OCI-LY7 (cell line): Measurements from ENCODE around the gene CPNE5. TPM values are rescaled to one million over a fixed set of nuclear protein-coding genes. Genes with fewer than 3 reads are reported as not detected.

Experiments used
- BruUV-seq: library from RNA; stranded (reverse); fragments of 400-500 nt; replicated peaks from 2 replicates; lab custom pipeline; 2021; lab: Mats Ljungman, UMichigan
- CTCF ChIA-PET: fragments of 300-600 bp; sonication (Branson Sonifier 250); formaldehyde crosslinking; loops from one replicate; lab custom pipeline; 2022; ENCODE audit warnings: antibody characterized with exemption; ENCODE audit not compliant: unreplicated experiment; lab: Charles Lee
- POLR2A ChIA-PET: fragments of 300-600 bp; sonication (Branson Sonifier 250); formaldehyde crosslinking; loops from one replicate; lab custom pipeline; 2022; ENCODE audit warnings: antibody characterized with exemption; lab: Charles Lee
- DNase-seq: peaks from one replicate; pipeline ENCODE4 v3.0.0-alpha.2; 2015; ENCODE audit warnings: low spot score
- H2AFZ ChIP-seq: fragments of 200-600 bp; sonication (generic), shearing (Covaris generic); 2 replicates; pipeline ENCODE4 v1.6.1; 2014; ENCODE audit warnings: mild to moderate bottlenecking, antibody characterized with exemption, low read length, moderate library complexity
- H3K27ac ChIP-seq: fragments of 200-600 bp; sonication (generic); 2 replicates; pipeline ENCODE4 v1.5.1; 2014; ENCODE audit warnings: mixed run types, low read depth, mild to moderate bottlenecking, moderate library complexity, low read length, inconsistent platforms; ENCODE audit not compliant: poor library complexity, severe bottlenecking
- H3K36me3 ChIP-seq: fragments of 200-600 bp; sonication (generic); 2 replicates; pipeline ENCODE4 v1.6.1; 2014; ENCODE audit warnings: mild to moderate bottlenecking, antibody characterized with exemption, low read length, moderate library complexity, mixed read lengths; ENCODE audit not compliant: insufficient read depth
- H3K4me1 ChIP-seq: fragments of 200-600 bp; sonication (generic); 2 replicates; pipeline ENCODE4 v1.5.1; 2014; ENCODE audit warnings: mild to moderate bottlenecking, low read length; ENCODE audit not compliant: insufficient read depth, poor library complexity, severe bottlenecking
- H3K4me2 ChIP-seq: fragments of 200-600 bp; sonication (generic); 2 replicates; pipeline ENCODE4 v1.6.1; 2014; ENCODE audit warnings: mild to moderate bottlenecking, low read length
- H3K4me3 ChIP-seq: fragments of 200-600 bp; sonication (generic); 2 replicates; pipeline ENCODE4 v1.5.1; 2014; ENCODE audit warnings: mild to moderate bottlenecking, low read depth, low read length; ENCODE audit not compliant: poor library complexity, severe bottlenecking
- H3K79me2 ChIP-seq: fragments of 200-600 bp; sonication (generic); 2 replicates; pipeline ENCODE4 v1.6.1; 2016; ENCODE audit warnings: low read depth, mild to moderate bottlenecking, low read length, moderate library complexity, mixed read lengths; ENCODE audit not compliant: insufficient read depth
- H3K9me2 ChIP-seq: fragments of 200-600 bp; sonication (generic); 2 replicates; pipeline ENCODE4 v1.6.1; 2016; ENCODE audit warnings: mild to moderate bottlenecking, low read length, mixed read lengths; ENCODE audit not compliant: insufficient read depth
- H3K9me3 ChIP-seq: fragments of 200-600 bp; sonication (generic); 2 replicates; pipeline ENCODE4 v1.6.1; 2014; ENCODE audit warnings: mild to moderate bottlenecking, mixed run types, low read length, mixed read lengths
- H4K20me1 ChIP-seq: fragments of 200-600 bp; sonication (generic); 2 replicates; pipeline ENCODE4 v1.6.1; 2014; ENCODE audit warnings: mild to moderate bottlenecking, antibody characterized with exemption, low read length, moderate library complexity, mixed read lengths; ENCODE audit not compliant: insufficient read depth
- CTCF ChIP-seq: fragments of 200-600 bp; sonication (generic); conservative IDR thresholded peaks from 2 replicates; pipeline ENCODE4 v1.5.1; 2014; ENCODE audit warnings: mild to moderate bottlenecking, antibody characterized with exemption, low read length, moderate library complexity, mixed read lengths
- EZH2phosphoT487 ChIP-seq: fragments of 200-600 bp; sonication (generic); IDR thresholded peaks from 2 replicates; pipeline ENCODE4 v1.6.1; 2018; ENCODE audit warnings: low read depth, borderline replicate concordance, mild to moderate bottlenecking, mixed run types, antibody characterized with exemption, low read length, moderate library complexity, mixed read lengths
- intact Hi-C: fragments of 100-400 bp; cut with micrococcal nuclease; formaldehyde crosslinking; loops from one replicate; pipeline ENCODE4 v1.10.0; 2022; ENCODE audit not compliant: unreplicated experiment
- total RNA-seq, 2 experiments: library from RNA; depleted of rRNA in 1 of 2; stranded (reverse); fragments of >200 nt in 1 of 2; shearing (Covaris generic) in 1 of 2; gene quantifications; 2 replicates each; pipeline ENCODE4 v1.2.3, GENCODE V29; 2014 to 2022

Gene CPNE5
- total RNA-seq, 2 experiments from 2014 or later, result 37.7 to 89.8 TPM

DNA sequence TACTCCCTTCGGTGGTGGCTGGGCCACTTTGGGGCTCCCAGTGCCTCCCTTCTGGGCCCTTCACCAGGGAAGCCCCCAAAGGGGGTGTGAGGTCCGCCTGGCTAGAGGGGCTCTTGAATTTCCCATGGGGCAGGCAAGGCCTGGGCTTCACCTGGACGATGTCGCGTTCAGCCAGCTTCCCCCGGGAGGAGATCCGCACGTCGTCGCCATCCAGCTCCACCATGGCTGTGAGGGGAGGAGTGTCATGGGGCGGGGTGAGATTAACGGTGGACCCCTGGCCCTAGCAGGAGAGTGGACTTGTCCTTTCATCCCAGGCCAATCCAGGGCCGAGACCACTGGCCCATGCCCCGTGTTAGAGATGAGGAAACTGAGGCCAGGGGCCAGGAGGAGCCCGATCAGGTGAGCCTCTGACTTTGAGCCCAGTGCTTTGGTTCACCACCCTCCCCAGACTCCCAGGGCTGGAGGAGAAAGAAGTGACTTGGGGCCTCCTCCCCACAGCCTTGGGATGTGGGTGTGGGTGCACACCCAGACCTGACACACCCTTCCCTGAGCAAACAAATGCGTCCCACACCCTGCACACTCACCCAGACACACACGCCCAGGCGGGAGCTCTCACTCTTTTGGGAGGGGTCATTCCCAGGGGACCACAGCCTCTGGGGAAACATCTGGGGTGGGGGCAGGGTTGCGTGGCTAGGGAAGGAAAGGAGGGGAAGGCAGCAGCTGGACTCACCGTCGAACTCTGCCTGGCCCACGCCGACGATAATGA is 95.5 kb downstream of the CPNE5 start:
- Histone ChIP-seq H3K4me2 (no peak overlapping the region), H3K9me3 (peaks cover 2% of the 10 kb centered on the region; the same call in 1 of the 2 replicates), H4K20me1 (no peaks in the 10 kb centered on the region; the same call in 1 of the 2 replicates), H3K4me3 (no peak overlapping the region), H2AFZ (no peak overlapping the region), H3K36me3 (peaks cover 10% of the 10 kb centered on the region), H3K4me1 (peaks cover 9% of the 10 kb centered on the region), H3K27ac (no peak overlapping the region), H3K9me2 (no peaks in the 10 kb centered on the region), H3K79me2 (no peaks in the 10 kb centered on the region)
- TF ChIP-seq CTCF, result no peak
- no peak for TF ChIP-seq EZH2phosphoT487
- intact Hi-C loops, result no loop called here
- DNase-seq, result no peak
- no TSS peak for BruUV-seq
- POLR2A ChIA-PET, result interaction anchor here (1.3 kb wide), 1 partner anchor 13 kb away, joined by 3 read pairs; no protein-coding TSS in a partner anchor
- CTCF ChIA-PET, result no interaction called here

GRCh38 chr6:36743032-36743431 is 96.2 kb downstream of the CPNE5 start:
- peaks cover 9% of the 10 kb centered on the region for H3K4me1 ChIP-seq
- H3K9me2 ChIP-seq, result no peaks in the 10 kb centered on the region
- ChIA-PET CTCF (no interaction called here), POLR2A (no interaction called here)
- H3K27ac ChIP-seq, result no peak overlapping the region
- DNase-seq, result no peak
- H2AFZ ChIP-seq, result no peak overlapping the region
- TF ChIP-seq EZH2phosphoT487, result no peak
- peaks cover 3% of the 10 kb centered on the region; the same call in 1 of the 2 replicates for H3K36me3 ChIP-seq
- intact Hi-C loops, result no loop called here
- no peak overlapping the region for H3K4me2 ChIP-seq
- BruUV-seq, result no TSS peak
- H3K9me3 ChIP-seq, result no peaks in the 10 kb centered on the region
- no peaks in the 10 kb centered on the region for H3K79me2 ChIP-seq
- H3K4me3 ChIP-seq, result no peak overlapping the region
- no peaks in the 10 kb centered on the region; the same call in 1 of the 2 replicates for H4K20me1 ChIP-seq

DNA sequence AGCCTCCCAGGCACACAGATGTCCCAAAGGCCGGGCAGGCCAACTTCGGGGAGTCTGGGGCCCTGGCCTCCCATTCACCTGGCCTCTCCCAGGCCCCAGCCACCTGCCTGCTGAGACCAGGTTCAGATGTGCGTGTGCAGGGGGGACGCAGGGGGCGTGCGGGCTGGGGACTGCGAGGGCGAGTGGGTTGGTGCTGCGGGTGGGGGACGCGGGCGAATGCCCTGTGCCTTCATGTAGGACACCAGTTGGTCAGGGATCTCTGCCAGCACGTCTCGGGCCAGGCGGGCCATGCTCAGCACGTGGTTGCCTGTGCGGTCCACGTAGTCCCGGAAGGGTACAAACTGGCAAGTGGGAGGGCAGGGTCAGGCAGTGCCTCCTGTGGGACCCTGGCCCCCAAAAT is 97.1 kb downstream of the CPNE5 start:
- H3K4me3 ChIP-seq, result no peak overlapping the region
- no peak overlapping the region for H3K27ac ChIP-seq
- no peaks in the 10 kb centered on the region for H3K9me3 ChIP-seq
- TF ChIP-seq CTCF (no peak), EZH2phosphoT487 (no peak)
- no peaks in the 10 kb centered on the region for H3K36me3 ChIP-seq
- H3K79me2 ChIP-seq, result no peaks in the 10 kb centered on the region
- H3K4me1 ChIP-seq, result peaks cover 9% of the 10 kb centered on the region
- no peaks in the 10 kb centered on the region for H3K9me2 ChIP-seq
- BruUV-seq, result no TSS peak
- H3K4me2 ChIP-seq, result no peak overlapping the region
- DNase-seq, result no peak
- POLR2A ChIA-PET, result no interaction called here
- intact Hi-C loops, result no loop called here
- H2AFZ ChIP-seq, result no peak overlapping the region
- CTCF ChIA-PET, result no interaction called here
- H4K20me1 ChIP-seq, result no peaks in the 10 kb centered on the region; the same call in 1 of the 2 replicates
